HL-60/S4 treated with phorbol 12-myristate 13-acetate at 8.2 ng/mL for 4 days and 3 days (cell line): ENCODE results near the gene CACNA2D4.

Source experiments
- in situ Hi-C: fragments of 300-500 bp; cut with MboI; formaldehyde crosslinking; loops from 2 replicates; pipeline ENCODE4 v1.15.0; 2022; ENCODE audit warnings: low sequenced_read_pairs

Gene CACNA2D4

GRCh38 chr12:1820896-1821291 is 97.6 kb downstream of the CACNA2D4 start:
- in situ Hi-C loops, result no loop called here

- in situ Hi-C loops, result no loop called here
Observed at GRCh38 chr12:1820191-1820895, 98.1 kb downstream of the CACNA2D4 start, which contains the start of gene LRTM2. TSS of gene LRTM2 (plus strand) at chr12:1820565. CDS start at chr12:1828149, 7,584 bp downstream.

DNA sequence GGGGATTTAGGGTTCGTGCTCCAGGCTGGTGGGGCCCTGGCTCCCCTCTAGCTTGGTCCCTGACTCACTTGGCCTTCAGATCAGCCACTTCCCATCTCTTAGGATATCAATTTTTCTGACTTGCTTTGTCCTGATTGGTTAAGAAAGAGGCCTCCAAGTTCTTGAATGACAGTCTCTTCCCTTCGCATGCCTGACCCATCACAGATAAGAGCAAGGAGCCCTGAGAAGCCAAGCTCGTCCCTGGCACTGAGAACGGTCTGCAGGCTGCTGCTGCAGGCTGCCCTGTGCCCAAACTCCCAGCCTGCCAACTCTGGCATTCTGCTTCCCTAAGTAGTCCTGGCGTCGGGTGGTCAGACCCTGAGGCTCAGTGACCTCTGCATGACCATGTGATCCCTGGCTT is 98.9 kb downstream of the CACNA2D4 start:
- in situ Hi-C loops, result loop anchor here (10.0 kb wide), 1 partner anchor 85 kb away; no protein-coding TSS in a partner anchor

GRCh38 chr12:1819050-1819449 is 99.4 kb downstream of the CACNA2D4 start:
- in situ Hi-C loops, result loop anchor here (10.0 kb wide), 1 partner anchor 86 kb away; no protein-coding TSS in a partner anchor

- in situ Hi-C loops, result loop anchor here (10.0 kb wide), 1 partner anchor 87 kb away; no protein-coding TSS in a partner anchor
Observed at GRCh38 chr12:1817928-1818327, 100.5 kb downstream of the CACNA2D4 start.

- in situ Hi-C loops, result loop anchor here (10.0 kb wide), 1 partner anchor 88 kb away; no protein-coding TSS in a partner anchor
Observed at GRCh38 chr12:1816730-1817348, 101.6 kb downstream of the CACNA2D4 start.

- in situ Hi-C loops, result loop anchor here (10.0 kb wide), 1 partner anchor 89 kb away; no protein-coding TSS in a partner anchor
Observed at GRCh38 chr12:1815814-1816729, 102.4 kb downstream of the CACNA2D4 start.

GRCh38 chr12:1815108-1815507 is 103.3 kb downstream of the CACNA2D4 start:
- in situ Hi-C loops, result loop anchor here (10.0 kb wide), 1 partner anchor 90 kb away; no protein-coding TSS in a partner anchor

- in situ Hi-C loops, result loop anchor here (10.0 kb wide), 1 partner anchor 91 kb away; no protein-coding TSS in a partner anchor
Observed at GRCh38 chr12:1814266-1814665, 104.2 kb downstream of the CACNA2D4 start.

DNA sequence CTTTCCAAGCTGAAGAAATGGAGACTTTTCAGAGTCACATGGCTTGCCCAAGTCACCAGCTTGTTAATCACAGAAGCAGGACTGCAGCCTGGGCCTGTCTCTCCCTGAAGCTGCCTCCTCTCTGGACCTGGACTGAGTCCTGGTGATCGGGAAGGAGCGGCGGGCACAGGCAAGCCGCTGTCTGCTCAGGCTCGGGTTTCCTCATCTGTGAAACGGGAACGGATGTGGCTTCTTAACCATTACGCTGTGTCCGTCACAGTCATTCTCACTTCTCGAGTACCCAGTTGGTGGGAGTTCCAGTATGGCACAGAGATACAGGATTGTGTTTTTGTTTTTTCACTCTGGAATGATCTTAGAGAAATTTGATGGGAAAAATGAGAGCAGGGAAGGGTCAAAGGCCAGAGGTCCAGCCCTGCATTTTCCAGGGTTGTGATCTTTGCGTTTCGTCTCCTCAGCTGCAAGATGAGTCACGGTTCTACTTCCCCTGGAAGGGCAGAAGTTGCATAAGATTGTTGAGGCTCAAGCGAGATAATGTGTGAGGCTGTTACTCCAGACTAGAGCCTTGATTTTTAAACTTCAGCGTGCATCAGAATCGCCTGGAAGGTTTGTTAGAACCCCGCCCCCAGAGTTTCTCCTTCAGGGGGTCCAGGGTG is 105.7 kb downstream of the CACNA2D4 start:
- in situ Hi-C loops, result loop anchor here (10.0 kb wide), 1 partner anchor 92 kb away; no protein-coding TSS in a partner anchor

- in situ Hi-C loops, result loop anchor here (10.0 kb wide), 1 partner anchor 93 kb away; no protein-coding TSS in a partner anchor
Observed at GRCh38 chr12:1811948-1812291, 106.5 kb downstream of the CACNA2D4 start.

DNA sequence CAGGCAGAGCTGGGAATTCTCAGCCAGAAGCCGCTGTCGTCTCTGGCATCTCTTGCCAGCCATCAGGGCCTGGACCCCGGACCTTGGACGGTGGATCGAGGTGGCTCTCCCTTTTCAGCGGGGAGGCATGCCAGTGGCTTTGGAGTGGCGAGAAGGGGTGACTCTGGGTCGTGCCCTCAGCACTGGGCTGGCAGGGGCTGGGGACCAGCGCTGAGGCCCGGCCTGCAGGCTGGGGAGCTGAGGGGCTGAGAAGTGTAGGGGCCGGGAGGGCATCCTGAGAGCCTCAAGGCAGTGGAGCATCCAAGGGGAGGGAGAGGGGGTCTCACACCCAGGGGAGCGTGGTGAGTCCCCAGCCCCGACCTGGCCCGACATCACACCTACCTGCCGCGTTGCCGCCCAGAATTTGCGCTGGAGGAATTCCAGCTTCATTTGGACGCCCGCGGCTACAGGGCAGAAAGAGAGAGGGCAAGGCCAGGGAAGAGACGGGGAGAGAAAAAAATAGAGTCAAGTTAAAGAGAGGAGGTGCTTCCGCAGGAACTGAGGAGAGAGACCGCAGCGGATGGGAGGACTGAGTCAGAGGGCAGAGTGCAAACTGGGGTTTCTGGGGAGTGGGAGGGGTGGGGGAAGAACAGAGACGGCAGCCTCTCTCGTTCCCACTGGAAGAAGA is 107.0 kb downstream of the CACNA2D4 start:
- in situ Hi-C loops, result loop anchor here (10.0 kb wide), 1 partner anchor 93 kb away; no protein-coding TSS in a partner anchor

GRCh38 chr12:1810931-1811280 is 107.5 kb downstream of the CACNA2D4 start:
- in situ Hi-C loops, result loop anchor here (10.0 kb wide), 1 partner anchor 94 kb away; no protein-coding TSS in a partner anchor

- in situ Hi-C loops, result loop anchor here (10.0 kb wide), 1 partner anchor 94 kb away; no protein-coding TSS in a partner anchor
Observed at GRCh38 chr12:1810201-1810930, 108.1 kb downstream of the CACNA2D4 start.

- in situ Hi-C loops, result loop anchor here (5.0 to 10.0 kb wide), 2 partner anchors 95 to 113 kb away; no protein-coding TSS in a partner anchor
Observed at GRCh38 chr12:1809591-1810190, 108.8 kb downstream of the CACNA2D4 start.

DNA sequence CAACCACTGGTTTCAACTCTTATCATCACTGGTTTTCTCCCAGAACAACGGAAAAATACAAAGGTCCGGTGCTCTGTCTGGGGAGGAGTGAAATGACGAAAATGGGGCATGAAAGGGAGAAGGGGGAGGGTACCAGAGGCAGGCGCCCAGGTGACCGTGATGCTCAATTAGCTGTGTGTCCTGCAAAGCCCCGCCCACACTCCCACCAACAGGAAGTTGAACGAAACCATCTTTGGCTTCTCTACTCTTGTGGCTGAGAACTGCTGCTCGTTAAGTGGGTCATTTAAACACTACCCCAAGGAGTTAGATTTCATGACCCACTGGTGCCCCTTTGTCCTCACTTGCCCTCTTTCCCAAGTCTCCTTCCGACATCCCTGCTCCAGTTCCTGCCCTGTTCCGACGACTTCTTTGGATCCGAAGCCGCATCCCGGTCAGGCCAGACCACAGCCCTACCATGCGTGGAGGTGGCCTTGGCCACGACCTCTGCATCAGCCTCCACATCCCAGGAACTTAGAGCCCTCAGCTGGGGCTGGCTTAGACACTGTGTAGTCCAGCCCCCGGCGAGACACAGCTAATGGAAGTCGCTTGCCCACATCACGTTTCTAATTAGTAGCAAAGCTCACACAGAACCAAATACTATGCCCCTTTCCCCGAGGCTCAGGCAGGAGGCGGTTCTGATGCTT is 109.5 kb downstream of the CACNA2D4 start:
- in situ Hi-C loops, result loop anchor here (5.0 kb wide), 1 partner anchor 113 kb away; no protein-coding TSS in a partner anchor

- in situ Hi-C loops, result loop anchor here (5.0 kb wide), 1 partner anchor 114 kb away; no protein-coding TSS in a partner anchor
Observed at GRCh38 chr12:1808036-1808797, 110.2 kb downstream of the CACNA2D4 start.
